ENCODE measurements around the gene PATJ.

- no peak for TF ChIP-seq CTCF (IDR thresholded peaks at IDR 0.05)
- TF ChIP-seq POLR2A (IDR thresholded peaks at IDR 0.05), result no peak
These were observed 400.2 kb downstream of the PATJ start for GRCh38 chr1:62142496-62142895.

Data from testis (tissue), 2 donors.